ENCODE measurements around the gene ANGPTL8.

DNA sequence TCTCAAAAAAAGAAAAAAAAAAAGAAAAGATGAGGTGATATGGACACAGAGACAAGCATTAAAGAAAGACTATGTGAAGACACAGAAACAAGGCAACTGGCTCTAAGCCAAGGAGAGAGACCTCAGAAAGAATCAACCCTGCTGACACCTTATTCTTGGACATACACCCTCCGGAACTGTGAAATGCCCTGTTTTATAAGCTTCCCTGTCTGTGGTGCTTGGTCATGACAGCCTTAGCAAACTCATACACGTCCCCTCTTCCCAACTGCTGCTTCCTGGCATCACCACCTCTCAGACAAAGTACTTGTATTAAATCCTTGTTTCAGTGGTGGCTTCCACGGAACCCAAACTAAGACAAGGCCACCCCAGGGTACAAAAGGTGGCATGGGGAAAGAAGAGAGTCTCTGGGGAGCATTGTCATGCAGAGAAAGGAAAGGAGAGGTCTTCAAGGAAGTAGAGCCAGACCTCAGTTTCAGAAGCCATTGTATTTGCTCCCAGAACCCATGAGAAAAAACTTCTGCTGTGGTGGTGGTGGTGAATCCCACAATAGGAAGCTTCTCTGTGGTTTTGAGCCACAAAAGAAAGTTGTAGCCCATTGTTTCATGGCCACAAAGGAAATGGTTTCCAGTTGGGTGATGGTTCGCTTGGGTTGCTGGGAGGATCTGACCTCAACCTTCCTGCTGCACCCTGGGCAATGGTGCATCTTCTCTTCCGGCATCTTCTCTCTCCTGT lies 40.3 kb downstream of the ANGPTL8 start:
- TF ChIP-seq CTCF (IDR thresholded peaks at IDR 0.05) (no peak), POLR2A (IDR thresholded peaks at IDR 0.05) (no peak)

Measured in adrenal gland (tissue), 5 donors.